ES-I3 (cell line): ENCODE data around the gene CMTM5.

Experiments
- H3K36me3 ChIP-seq: 2 replicates; pipeline ENCODE4 v1.6.1; 2013; ENCODE audit warnings: mild to moderate bottlenecking, low read length, control low read depth, moderate library complexity; ENCODE audit not compliant: insufficient read depth
- H3K4me1 ChIP-seq: 2 replicates; pipeline ENCODE4 v1.6.1; 2013; ENCODE audit warnings: mild to moderate bottlenecking, control low read depth, low read length; ENCODE audit not compliant: insufficient read depth
- H3K9ac ChIP-seq: 2 replicates; pipeline ENCODE4 v1.6.1; 2013; ENCODE audit warnings: low read depth, mild to moderate bottlenecking, low read length, moderate library complexity
- H3K9me3 ChIP-seq: 2 replicates; pipeline ENCODE4 v1.6.1; 2013; ENCODE audit warnings: mild to moderate bottlenecking, low read length, moderate library complexity; ENCODE audit not compliant: control insufficient read depth, insufficient read depth

The CMTM5 gene, protein sequence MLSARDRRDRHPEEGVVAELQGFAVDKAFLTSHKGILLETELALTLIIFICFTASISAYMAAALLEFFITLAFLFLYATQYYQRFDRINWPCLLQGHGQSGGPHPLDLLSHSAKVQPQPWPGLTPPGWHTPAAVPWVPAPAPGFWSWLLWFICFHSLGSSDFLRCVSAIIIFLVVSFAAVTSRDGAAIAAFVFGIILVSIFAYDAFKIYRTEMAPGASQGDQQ

GRCh38 chr14:23376482-23377197 lies at the start of gene CMTM5:
Gene CMTM5, plus strand, starts transcription at chr14:23377046. Its CDS starts 206 bp downstream, at chr14:23377252.
- Histone ChIP-seq H3K4me1 (no peaks in the 10 kb centered on the region; the same call in 1 of the 2 replicates), H3K9ac (no peak within 1 kb of the TSS), H3K9me3 (no peaks in the 10 kb centered on the region), H3K36me3 (no peaks in the 10 kb centered on the region; the same call in 1 of the 2 replicates)

- peaks cover 3% of the 10 kb centered on the region; the same call in 1 of the 2 replicates for H3K4me1 ChIP-seq
- H3K9me3 ChIP-seq, result no peaks in the 10 kb centered on the region
- H3K9ac ChIP-seq, result no peak overlapping the region
- peaks cover 18% of the 10 kb centered on the region for H3K36me3 ChIP-seq
These were observed 48.7 kb upstream of the CMTM5 start for GRCh38 chr14:23327947-23328744.

- H3K4me1 ChIP-seq, result no peaks in the 10 kb centered on the region
- peaks cover 6% of the 10 kb centered on the region; the same call in 1 of the 2 replicates for H3K9me3 ChIP-seq
- H3K9ac ChIP-seq, result no peak overlapping the region
- H3K36me3 ChIP-seq, result no peaks in the 10 kb centered on the region
These were observed 41.2 kb upstream of the CMTM5 start for GRCh38 chr14:23335623-23336022.

DNA sequence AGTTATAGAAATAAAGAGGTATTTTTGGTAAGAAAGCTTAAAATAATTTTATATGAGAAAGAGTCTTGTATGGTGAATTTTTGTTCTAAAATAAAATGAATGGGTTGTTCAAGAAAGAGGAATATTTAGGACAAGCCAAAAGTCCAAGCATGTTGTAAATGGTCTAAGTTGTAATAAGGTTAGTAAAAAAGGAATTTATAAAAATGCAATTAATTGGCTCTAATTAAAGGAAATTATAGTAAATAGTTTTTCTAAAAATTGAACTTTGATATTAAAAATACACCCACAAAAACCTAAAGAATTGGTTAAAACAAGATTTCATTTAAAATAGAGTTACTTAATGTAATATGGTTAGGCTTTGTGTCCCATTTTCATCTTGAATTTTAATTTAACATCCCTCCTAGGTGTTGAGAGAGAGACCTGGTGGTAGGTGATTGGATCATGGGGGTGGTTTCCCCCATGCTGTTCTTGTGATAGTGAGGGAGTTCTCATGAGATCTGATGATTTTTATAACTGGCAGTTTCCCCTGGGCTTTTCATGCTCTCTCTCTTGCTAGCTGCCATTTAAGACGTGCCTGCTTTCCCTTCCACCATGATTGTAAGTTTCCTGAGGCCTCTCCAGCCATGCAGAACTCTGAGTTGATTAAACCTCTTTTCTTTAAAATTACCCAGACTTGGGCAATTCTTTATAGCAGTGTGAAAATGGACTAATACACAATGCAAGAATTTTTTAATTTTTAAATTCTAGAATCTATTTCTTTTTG lies 37.2 kb upstream of the CMTM5 start:
- Histone ChIP-seq H3K4me1 (no peaks in the 10 kb centered on the region), H3K9ac (no peak overlapping the region), H3K9me3 (peaks cover 6% of the 10 kb centered on the region; the same call in 1 of the 2 replicates)

GRCh38 chr14:23344481-23344880 lies 32.4 kb upstream of the CMTM5 start:
- H3K36me3 ChIP-seq, result no peaks in the 10 kb centered on the region
- H3K4me1 ChIP-seq, result peaks cover 6% of the 10 kb centered on the region; the same call in 1 of the 2 replicates
- H3K9me3 ChIP-seq, result peaks cover 3% of the 10 kb centered on the region; the same call in 1 of the 2 replicates
- H3K9ac ChIP-seq, result no peak overlapping the region

More for the DNA sequence above, 37.2 kb upstream of the CMTM5 start:
- H3K36me3 ChIP-seq, result no peaks in the 10 kb centered on the region

- Histone ChIP-seq H3K36me3 (no peaks in the 10 kb centered on the region), H3K4me1 (peaks cover 6% of the 10 kb centered on the region; the same call in 1 of the 2 replicates), H3K9me3 (no peaks in the 10 kb centered on the region), H3K9ac (no peak overlapping the region)
These were observed 30.7 kb upstream of the CMTM5 start for GRCh38 chr14:23345987-23346692.

DNA sequence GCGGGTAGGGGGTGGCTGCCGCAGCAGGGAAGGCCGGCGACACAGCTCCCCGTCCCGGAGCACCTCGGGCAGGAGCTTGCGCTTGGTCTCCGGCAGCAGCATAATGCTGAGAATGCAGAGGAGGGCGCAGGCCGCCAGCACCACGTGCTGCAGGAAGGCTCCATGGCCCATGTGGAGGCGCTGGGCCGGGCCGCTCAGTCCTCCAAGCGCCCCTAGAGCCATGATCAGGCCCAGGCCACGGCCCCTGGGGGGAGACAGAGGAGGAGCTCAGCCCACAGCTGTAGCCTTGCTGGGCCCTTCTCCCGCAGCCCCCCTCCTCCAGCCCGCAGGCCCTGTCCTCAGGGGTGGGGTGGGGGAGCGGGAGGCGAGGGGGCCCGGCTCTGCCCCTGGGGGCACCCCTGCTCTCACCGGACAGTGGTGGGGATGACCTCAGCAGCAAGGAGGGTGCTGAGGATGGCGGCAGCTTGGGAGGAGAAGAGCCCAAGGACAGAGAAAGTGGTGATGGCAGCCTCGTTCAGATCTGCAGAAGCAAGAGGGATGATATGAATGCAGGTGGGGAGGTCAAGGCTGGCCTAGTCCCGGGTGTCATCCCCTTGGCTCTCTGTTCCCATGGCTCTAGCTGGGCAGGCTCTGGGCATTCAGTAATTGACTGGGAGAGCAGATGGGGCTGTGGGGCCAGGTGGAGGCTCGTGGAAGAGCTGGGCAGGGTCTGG lies 30.0 kb upstream of the CMTM5 start:
- Histone ChIP-seq H3K9ac (no peak overlapping the region), H3K9me3 (no peaks in the 10 kb centered on the region), H3K4me1 (peaks cover 6% of the 10 kb centered on the region; the same call in 1 of the 2 replicates), H3K36me3 (no peaks in the 10 kb centered on the region)

GRCh38 chr14:23347406-23348296 lies 29.2 kb upstream of the CMTM5 start:
- Histone ChIP-seq H3K36me3 (no peaks in the 10 kb centered on the region), H3K9ac (no peak overlapping the region), H3K4me1 (peaks cover 6% of the 10 kb centered on the region; the same call in 1 of the 2 replicates), H3K9me3 (no peaks in the 10 kb centered on the region)

- no peak overlapping the region for H3K9ac ChIP-seq
- H3K4me1 ChIP-seq, result peaks cover 9% of the 10 kb centered on the region
- no peaks in the 10 kb centered on the region for H3K9me3 ChIP-seq
- no peaks in the 10 kb centered on the region for H3K36me3 ChIP-seq
These were observed 28.6 kb upstream of the CMTM5 start for GRCh38 chr14:23348297-23348655.

- H3K9ac ChIP-seq, result no peak overlapping the region
- H3K9me3 ChIP-seq, result no peaks in the 10 kb centered on the region
- no peaks in the 10 kb centered on the region for H3K36me3 ChIP-seq
- H3K4me1 ChIP-seq, result peaks cover 9% of the 10 kb centered on the region
These were observed 27.5 kb upstream of the CMTM5 start for GRCh38 chr14:23349156-23349845.

GRCh38 chr14:23351681-23352505 lies 25.0 kb upstream of the CMTM5 start:
- H3K36me3 ChIP-seq, result no peaks in the 10 kb centered on the region
- H3K9me3 ChIP-seq, result no peaks in the 10 kb centered on the region
- H3K9ac ChIP-seq, result peak overlapping the region; percentile 69; the same call in 1 of the 2 replicates
- peaks cover 3% of the 10 kb centered on the region; the same call in 1 of the 2 replicates for H3K4me1 ChIP-seq
